GM21390 (cell line): ENCODE measurements around the gene TMEM222.
"Not testable (repeated sequence)": the region's sequence is repeated elsewhere in the genome, so short reads cannot be mapped to it uniquely, and the experiment has no call there.

Experiments
- ATAC-seq: cut with Tn5 transposase; IDR thresholded peaks from one replicate; pipeline ENCODE4 v1.9.1; 2021; ENCODE audit not compliant: unreplicated experiment

Gene TMEM222, protein sequence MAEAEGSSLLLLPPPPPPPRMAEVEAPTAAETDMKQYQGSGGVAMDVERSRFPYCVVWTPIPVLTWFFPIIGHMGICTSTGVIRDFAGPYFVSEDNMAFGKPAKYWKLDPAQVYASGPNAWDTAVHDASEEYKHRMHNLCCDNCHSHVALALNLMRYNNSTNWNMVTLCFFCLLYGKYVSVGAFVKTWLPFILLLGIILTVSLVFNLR

DNA sequence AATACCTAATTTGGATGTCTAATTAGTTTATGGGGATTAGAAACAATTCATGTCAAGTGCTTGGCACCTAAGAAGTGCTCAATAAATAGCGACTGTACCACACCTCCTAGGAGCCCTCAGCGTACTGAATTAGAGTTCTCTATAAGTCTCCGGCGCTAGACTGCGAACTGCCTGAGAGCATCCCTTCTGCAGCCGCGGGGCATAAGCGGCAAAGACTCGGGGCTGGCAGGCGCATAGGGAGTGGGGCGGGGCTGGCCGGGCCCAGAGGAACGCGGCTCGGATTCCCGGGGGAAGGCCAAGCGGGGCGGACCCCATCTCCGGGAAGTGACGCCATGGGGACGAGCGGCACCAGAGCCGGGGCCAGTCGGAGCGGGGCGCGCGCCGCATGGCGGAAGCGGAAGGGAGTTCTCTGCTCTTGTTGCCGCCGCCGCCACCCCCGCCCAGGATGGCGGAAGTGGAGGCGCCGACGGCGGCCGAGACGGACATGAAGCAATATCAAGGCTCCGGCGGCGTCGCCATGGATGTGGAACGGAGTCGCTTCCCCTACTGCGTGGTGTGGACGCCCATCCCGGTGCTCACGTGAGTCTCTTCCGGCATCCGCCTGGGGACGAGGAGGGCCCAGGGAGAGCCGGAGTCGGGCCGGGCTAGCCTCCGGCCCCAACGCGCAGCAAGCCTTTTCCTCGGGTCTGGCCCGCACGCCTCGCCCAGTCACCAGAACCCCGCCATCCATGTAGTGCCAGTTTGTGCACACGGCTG, at the start of gene TMEM222:
Gene TMEM222 (plus strand): TSS at position 351 of the 756 bp plus-strand sequence. CDS start 35 bp downstream, at position 386.
- peak; percentile 86 for ATAC-seq

DNA sequence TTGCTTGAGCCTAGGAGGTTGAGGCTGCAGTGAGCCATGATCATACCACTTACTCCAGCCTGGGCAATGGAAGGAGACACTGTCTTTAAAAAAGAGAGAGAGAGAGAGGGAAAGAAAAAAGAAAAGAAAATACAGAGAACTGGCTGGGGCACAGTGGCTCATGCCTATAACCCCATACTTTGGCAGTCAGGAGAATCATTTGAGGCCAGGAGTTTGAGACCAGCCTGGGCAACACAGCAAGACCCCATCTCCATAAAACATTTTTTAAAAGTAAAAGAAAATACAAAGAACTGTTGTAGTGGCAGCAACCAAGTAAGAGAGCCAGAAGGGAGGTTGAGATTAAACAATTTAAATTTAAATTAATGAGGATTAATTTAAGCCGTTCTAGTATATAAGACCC, 47.8 kb upstream of the TMEM222 start:
- ATAC-seq = no peak

DNA sequence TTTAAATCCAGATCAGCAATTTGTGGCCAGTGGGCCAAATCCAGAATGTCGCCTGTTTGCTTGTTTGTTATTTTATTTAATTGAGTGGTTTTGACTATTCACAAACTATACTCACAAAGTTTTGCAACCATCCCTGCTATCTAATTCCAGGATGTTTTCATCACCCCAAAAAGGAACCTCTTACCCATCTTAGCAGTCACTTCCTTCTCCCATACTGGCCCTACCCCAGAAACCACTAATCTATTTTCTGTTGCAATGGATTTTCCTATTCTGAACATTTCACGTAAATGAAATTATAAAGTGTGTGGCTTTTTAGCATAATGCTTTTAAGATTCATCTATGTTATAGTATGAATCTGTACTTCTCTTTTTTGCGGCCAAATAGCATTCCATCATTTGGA, 46.3 kb upstream of the TMEM222 start:
- ATAC-seq = no peak

DNA sequence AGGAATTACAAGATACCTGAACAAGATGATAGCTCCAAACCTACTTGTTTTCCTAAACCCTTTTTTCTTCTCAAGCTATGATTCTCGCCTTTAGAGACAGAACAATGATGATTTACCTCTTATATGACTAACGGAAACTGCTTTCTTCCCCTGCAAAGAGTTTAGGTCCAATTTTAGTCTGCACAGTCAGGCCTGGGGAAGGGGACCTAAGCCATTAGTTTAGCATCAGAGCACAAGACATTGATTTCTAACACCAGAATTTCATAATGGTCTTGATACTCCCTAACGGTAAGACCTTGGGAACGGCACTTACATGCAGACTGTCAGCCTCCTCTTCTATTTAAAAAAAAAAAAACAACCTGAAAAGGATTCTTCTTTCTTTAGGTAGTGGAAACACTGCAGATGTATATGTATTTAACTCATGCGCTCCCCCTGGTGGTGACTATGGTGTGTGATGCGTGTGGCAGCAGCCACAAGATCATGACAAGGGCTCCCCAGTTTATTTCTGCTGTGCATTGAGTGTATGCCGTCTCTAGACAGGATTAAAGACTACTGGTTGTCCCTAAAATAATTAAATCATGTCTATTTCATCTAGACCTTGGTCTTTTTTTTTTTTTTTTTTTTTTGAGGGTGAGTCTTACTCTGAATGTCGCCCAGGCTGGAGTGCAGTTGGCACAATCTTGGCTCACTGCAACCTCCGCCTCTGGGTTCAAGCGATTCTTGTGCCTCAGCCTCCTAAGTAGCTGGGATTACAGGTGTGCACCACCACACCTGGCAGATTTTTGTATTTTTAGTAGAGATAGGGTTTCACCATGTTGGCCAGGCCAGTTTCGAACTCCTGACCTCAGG, 37.3 kb upstream of the TMEM222 start:
- ATAC-seq = no peak

DNA sequence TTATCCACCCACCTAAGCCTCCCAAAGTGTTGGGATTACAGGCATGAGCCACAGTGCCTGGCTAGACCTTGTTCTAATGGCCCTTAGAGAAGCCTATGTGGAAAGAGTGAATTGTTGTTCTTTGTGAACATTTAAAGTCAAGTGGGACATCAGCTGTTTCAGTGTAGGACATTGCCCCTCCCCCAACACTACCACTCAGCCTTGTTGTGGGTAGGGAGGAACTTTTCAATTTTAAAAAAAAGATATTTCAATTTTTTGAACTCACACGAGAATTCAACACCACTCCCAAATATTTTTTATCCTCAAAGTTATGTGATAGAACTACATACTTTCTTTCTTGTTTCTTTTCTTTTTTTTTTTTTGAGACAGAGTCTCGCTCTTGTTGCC, 36.7 kb upstream of the TMEM222 start:
- ATAC-seq = no peak

DNA sequence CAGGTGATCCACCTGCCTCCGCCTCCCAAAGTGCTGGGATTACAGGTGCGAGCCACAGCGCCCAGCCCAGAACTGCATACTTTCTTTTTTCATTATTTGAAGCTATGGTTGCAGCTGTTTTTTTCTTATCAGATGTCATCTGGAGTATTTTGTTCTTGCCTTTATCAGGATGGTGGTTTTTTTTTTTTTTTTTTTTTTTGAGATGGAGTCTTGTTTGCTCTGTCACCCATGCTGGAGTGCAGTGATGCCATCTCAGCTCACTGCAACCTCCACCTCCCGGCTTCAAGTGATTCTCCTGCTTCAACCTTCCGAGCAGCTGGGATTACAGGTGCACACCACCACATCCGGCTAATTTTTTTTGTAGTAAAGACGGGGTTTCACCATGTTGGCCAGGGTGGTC, 36.1 kb upstream of the TMEM222 start:
- not testable (repeated sequence) for ATAC-seq

DNA sequence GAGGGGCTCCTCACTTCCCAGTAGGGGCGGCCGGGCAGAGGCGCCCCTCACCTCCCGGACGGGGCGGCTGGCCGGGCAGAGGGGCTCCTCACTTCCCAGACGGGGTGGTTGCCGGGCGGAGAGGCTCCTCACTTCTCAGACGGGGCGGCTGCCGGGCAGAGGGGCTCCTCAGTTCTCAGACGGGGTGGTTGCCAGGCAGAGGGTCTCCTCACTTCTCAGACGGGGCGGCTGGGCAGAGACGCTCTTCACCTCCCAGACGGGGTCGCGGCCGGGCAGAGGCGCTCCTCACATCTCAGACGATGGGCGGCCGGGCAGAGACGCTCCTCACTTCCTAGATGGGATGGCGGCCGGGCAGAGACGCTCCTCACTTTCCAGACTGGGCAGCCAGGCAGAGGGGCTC, 32.8 kb upstream of the TMEM222 start:
- not testable (repeated sequence) for ATAC-seq

DNA sequence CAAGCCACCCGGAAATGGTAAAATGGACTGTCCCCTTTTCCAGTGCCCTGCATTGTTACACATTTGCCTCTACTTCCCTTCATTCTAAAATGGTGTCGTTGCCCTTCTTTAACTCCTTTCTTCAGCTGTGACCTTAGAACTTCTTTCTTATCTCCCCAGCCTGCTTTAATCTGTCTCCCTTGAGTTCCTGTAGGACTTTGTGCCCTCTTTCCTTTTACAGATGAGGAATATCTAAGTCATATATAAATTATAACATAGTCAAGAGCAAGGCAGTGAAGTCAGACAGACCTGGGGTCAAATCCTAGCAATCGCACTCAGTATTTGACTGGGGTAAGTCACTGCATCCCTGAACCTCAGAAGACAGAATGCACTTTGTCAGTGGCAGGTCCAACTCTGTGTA, 31.4 kb upstream of the TMEM222 start:
- ATAC-seq = no peak

DNA sequence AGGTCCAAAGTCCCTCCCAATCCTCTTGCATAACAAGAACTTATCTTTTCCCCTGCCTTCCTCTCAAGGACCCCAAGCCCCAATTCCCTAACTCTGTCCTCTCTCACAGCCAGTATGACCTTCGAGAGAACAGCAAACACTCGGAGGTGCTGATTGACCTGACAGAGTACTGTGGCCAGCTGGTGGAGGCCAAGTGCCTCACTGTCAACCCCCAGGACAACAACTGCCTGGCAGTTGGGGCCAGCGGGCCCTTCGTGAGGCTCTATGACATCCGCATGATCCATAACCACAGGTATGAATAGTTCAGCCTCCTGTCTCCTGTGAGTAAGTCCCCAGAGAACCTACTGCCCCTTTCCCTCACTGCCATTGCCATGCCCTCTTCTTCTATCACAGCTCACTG, 29.9 kb upstream of the TMEM222 start:
- no peak for ATAC-seq

DNA sequence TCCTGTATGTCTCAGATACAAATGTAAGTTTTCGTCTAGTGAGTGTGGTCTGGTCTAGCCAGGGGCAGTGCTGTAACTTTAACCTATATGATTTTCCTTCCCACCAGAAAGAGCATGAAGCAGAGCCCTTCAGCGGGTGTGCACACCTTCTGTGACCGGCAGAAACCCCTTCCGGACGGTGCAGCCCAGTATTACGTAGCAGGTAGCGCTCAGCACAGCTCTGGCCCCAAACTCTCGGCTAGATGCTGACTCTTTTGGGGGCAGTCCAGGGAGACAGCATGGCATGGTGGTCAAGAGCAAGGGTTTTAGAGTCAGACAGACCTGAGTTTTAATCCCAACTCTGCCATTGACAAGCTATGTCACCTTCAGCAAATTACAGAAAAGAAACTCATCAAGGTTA, 28.0 kb upstream of the TMEM222 start:
- no peak for ATAC-seq

DNA sequence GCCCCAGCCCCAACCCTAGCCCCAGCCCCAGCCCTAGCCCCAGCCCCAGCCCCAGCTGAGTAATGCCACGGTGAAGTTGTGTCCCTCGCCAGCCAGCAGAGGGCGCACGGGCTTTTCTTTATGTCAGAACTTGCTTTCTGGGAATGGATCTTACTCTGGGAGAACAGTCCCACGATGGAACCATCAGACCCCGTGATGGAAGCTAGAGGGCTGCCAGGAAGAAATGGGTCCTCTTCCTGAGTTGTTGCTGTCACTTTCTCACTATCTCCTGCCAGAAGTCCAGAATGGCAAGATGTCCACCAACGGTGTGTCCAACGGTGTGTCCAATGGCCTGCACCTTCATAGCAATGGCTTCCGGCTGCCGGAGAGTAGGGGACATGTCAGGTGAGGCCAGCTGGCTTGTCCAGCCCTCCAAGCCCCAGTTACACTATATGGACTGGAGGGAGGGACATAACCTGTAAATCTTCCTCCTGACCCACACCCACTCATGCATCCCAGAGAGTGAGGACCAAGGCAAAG, 25.1 kb upstream of the TMEM222 start:
- no peak for ATAC-seq

DNA sequence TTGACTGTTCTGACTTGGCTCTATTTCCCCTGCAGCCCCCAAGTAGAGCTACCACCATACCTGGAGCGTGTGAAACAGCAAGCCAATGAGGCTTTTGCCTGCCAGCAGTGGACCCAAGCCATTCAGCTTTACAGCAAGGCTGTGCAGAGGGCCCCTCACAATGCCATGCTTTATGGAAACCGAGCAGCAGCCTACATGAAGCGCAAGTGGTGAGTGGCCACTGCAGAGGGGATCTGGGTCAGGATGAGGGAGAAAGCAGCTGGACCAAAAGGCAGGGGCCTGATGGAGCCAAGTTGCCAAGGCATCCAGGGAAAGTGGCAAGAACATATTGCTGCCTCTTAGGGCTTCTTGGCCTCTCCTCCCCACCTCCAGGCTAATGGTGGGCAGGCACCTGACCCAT, 24.1 kb upstream of the TMEM222 start:
- no peak for ATAC-seq

DNA sequence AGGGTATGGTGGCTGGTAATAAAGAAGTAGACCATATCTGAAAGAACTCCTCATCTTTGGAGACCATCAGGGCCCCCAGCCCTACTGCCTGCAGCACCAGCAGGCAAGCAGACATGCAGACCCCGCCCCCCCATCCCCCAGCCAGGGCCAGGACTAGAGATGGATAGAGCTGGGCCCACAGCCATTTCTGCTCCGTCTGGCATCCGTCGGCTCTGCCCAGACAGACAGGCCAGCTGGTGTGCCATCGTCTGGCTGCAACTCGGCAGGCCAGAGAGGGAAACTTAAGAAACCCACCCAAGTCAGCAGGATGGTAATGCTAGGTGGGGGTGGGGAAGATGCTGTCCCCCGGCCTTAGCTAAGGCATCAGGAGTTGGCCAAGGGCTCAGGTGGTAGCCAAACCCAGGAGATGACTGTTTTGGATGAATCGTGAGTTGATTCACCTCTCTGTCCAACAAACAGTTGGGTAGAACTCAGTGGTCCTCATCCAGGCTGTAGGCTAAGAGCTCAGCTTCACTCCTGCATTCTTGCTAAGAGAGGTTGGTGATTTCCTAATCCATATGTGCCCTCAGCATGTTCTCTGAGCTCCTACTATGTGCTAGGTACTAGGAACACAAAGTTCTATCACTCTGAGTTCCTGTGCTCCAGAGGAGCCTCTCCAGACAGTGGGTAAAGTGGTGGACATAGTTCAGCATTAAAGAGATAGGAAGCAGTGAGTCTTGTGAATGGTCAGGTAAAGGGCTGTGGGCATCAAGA, 23.2 kb upstream of the TMEM222 start:
- ATAC-seq = no peak

DNA sequence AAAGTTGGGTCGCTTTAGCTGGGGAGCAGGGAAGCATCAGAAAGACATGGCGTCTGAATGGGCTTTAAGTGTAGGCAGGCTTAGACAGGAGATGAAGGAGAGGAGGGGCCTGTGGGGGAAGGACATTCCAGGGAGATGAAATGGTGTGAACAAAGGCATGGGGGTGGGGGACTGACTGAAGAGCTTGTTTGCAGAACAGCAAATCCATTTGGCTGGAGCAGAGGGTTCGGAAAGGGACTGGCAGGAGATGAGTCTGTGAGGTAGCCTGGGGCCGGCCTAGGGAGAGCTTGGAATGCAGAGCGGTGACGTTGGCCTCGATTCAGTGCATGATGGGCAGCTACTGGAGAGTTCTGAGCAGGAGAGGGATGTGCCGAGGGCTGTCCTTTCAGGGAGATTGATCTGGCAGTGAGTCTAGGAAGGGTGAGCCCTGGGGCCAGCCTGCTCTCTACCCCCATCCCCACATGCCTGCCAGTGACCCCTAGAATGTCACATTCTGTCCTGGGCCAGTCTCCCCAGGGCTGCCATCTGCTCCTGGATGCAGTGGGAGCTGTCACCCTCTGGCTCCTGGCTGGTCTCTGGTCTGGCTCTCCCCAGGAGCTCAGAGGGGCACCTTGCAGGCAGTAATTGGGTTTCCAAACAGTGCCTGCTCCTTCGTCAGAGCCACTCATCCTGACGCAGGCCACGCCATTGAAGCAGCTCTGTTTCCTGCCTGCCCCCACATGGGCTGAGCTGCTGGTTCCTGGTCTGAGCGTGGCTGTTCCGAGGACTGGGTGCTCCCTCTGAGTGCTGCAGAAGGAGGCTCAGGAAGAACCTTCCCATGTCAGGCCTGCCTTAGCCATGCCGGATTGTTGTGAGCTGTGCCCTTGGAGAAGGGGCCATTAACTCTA, 22.3 kb upstream of the TMEM222 start:
- ATAC-seq = no peak

DNA sequence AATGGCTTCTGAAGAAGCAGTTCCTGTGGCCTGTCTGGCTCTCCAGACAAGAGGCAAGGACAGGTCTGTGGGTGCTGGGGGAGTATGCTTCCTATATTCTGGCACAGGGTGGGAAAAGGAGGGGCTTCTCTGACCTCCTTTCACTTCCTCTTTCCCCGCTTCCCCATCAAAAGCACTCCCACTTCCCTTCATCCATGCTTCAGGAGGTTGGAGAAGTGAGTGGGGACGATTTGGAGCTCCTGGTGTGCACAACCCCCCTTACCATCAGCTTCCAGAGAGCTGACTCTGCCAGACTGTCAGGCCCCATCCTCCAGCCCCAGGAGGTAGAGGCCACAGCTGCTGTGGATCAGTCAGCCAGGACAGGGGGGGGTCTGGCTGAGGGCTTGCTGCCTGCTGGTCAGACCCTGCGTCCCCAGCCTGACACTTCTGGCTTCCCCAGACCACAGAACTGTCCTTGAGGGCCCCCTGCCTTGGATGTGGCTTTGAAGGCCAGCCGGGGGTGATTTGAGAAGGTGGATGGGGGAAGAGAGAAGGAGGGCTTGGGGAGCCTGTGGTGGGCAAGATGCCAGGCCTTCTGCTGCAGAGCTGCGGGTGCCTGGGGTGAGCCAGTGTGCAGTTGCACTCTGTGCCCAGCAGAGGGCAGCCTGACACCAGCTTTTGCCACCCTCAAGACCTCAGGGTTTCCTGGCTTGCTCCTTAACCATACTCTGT, 21.5 kb upstream of the TMEM222 start:
- ATAC-seq = no peak

DNA sequence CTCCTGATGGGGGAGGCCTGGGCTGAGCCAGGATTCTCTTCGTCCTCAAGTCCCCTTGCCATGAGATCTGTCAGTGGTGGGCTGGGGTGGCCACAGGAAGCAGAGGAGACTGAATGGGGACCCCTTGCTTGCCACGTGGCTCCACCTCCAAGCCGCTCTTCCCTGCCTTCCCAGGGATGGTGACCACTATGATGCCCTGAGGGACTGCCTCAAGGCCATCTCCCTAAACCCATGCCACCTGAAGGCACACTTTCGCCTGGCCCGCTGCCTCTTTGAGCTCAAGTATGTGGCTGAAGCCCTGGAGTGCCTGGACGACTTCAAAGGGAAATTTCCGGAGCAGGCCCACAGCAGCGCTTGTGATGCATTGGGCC, 20.9 kb upstream of the TMEM222 start:
- no peak for ATAC-seq

DNA sequence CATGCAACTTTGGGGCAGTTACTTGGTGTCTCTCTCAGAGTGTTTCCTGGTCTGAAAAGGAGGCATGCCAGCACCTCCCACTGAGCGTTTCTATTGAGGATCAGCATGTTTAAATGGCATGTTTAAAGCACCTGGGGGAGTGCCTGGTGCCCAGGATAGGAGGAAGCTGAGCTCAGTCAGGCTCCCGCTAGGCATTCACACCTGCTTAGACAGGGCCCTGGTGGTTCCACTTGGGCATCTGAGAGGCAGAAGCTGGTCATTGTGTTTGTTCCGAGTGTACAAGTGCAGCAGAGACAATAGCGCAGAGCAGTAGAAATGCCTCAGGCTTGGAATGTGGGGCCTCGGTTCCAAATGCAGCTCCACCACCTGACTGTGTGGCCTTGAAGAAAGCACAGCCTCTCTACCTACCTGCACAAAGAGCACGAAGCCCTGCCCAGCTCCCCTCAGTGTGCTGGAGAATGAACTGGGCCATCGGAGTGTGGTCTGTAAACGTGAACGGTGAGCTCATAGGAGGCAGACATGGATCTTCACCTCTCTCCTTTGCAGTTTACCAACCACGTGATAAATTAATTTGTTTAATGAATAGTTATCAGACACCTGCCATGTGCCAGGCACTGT, 20.3 kb upstream of the TMEM222 start:
- ATAC-seq = no peak

DNA sequence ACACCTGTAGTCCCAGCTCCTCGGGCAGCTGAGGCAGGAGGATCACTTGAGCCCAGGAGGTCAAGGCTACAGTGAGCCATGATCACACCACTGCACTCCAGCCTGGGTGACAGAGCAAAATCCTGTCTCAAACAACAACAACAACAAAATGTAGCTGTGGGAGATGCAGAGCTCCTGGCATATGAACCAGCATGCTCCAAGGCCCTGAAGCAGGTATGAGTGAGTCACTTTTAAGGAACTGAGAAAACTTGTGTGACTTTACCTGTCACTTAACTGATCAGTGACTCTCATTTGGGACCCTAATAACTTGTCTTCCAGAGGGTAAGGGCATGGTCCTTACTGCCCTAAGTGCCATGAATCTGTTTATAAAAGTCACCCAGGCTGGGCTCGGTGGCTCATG, 19.4 kb upstream of the TMEM222 start:
- no peak for ATAC-seq

DNA sequence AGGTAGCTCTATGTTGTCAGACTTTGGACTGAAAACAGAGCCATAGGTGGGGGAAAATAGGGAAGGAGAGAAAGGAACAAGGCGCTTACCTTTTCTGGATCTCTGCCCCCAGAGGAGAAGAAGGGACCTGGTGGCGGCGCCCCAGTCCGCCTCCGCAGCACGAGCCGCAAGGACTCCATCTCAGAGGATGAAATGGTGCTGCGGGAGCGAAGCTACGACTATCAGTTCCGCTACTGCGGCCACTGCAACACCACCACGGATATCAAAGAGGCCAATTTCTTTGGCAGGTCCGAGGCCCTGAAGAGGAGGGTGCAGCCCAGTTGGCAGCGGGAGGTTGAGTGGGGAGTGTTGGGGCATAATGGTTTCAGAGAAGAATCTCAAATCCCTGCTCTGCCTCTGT, 18.5 kb upstream of the TMEM222 start:
- ATAC-seq = no peak
